Liver (tissue), 9 donors: Measurements from ENCODE around the gene FTO. TPM values are rescaled to one million over a fixed set of nuclear protein-coding genes. Genes with fewer than 3 reads are reported as not detected.

Source experiments
- DNase-seq: peaks from one replicate; pipeline ENCODE4 v3.0.0-alpha.2; 2017; ENCODE audit warnings: low spot score
- H3K27ac ChIP-seq, 2 donors: one replicate each; pipeline ENCODE4 v1.7.0; 2013; ENCODE audit warnings: inconsistent platforms in 2 of 2, low read length in 2 of 2, control low read depth in 1 of 2, low read depth in 1 of 2, mild to moderate bottlenecking in 1 of 2
- H3K27me3 ChIP-seq, 4 donors: one replicate each; pipeline versions ENCODE4 v1.6.1 to v1.7.0; 2013; ENCODE audit warnings: low read length in 3 of 4, inconsistent platforms in 1 of 4, mild to moderate bottlenecking in 1 of 4, moderate library complexity in 1 of 4; ENCODE audit not compliant: control insufficient read depth in 4 of 4, insufficient read depth in 4 of 4
- H3K36me3 ChIP-seq, 4 donors: one replicate each; pipeline versions ENCODE4 v1.6.1 to v1.7.0; 2013; ENCODE audit warnings: low read length in 3 of 4, mild to moderate bottlenecking in 3 of 4, low read depth in 1 of 4, moderate library complexity in 1 of 4; ENCODE audit not compliant: control insufficient read depth in 4 of 4, insufficient read depth in 3 of 4
- H3K4me1 ChIP-seq, 4 donors: one replicate each; pipeline versions ENCODE4 v1.6.1 to v1.7.0; 2013; ENCODE audit warnings: low read length in 3 of 4, mild to moderate bottlenecking in 3 of 4, moderate library complexity in 1 of 4; ENCODE audit not compliant: control insufficient read depth in 4 of 4, insufficient read depth in 4 of 4
- H3K4me3 ChIP-seq, 3 donors: one replicate each; pipeline versions ENCODE4 v1.6.1 to v1.7.0; 2013; ENCODE audit warnings: low read length in 3 of 3, control low read depth in 1 of 3, low read depth in 1 of 3, mild to moderate bottlenecking in 1 of 3
- H3K9ac ChIP-seq, 2 donors: one replicate each; pipeline ENCODE4 v1.7.0; 2013; ENCODE audit warnings: low read length in 2 of 2, mild to moderate bottlenecking in 2 of 2, moderate library complexity in 2 of 2, control low read depth in 1 of 2, low read depth in 1 of 2
- H3K9me3 ChIP-seq, 4 donors: one replicate each; pipeline versions ENCODE4 v1.6.1 to v1.7.0; 2013; ENCODE audit warnings: low read length in 3 of 4; ENCODE audit not compliant: control insufficient read depth in 4 of 4
- ATF3 ChIP-seq: IDR thresholded peaks from 2 replicates; pipeline ENCODE4 v1.6.1; 2016; ENCODE audit warnings: antibody characterized with exemption
- CTCF ChIP-seq: fragments of 150-350 bp; IDR thresholded peaks from 2 replicates; pipeline ENCODE4 v1.5.1; 2017; ENCODE audit warnings: improper control_type of control experiment, low read depth, low read length; ENCODE audit not compliant: missing input control
- EGR1 ChIP-seq, 2 donors: IDR thresholded peaks; 2 replicates each; pipeline ENCODE4 v1.6.1; 2016 to 2018; ENCODE audit warnings: antibody characterized with exemption in 2 of 2, low read depth in 2 of 2
- FOXA2 ChIP-seq: IDR thresholded peaks from 2 replicates; pipeline ENCODE4 v1.6.1; 2016; ENCODE audit warnings: antibody characterized with exemption
- GABPA ChIP-seq, 2 donors: IDR thresholded peaks in 1 of 2; conservative IDR thresholded peaks in 1 of 2; 2 replicates each; pipeline ENCODE4 v1.6.1; 2016; ENCODE audit warnings: antibody characterized with exemption in 2 of 2, mild to moderate bottlenecking in 1 of 2, moderate library complexity in 1 of 2
- HNF4A ChIP-seq, 2 donors: conservative IDR thresholded peaks; 2 replicates each; pipeline ENCODE4 v1.6.1; 2016; ENCODE audit warnings: antibody characterized with exemption in 2 of 2, mild to moderate bottlenecking in 2 of 2
- HNF4G ChIP-seq: IDR thresholded peaks from 2 replicates; pipeline ENCODE4 v1.6.1; 2016; ENCODE audit warnings: antibody characterized with exemption
- JUND ChIP-seq, 2 donors: IDR thresholded peaks; 2 replicates each; pipeline ENCODE4 v1.6.1; 2016; ENCODE audit warnings: antibody characterized with exemption in 2 of 2
- MAX ChIP-seq: IDR thresholded peaks from 2 replicates; pipeline ENCODE4 v1.6.1; 2016; ENCODE audit warnings: antibody characterized with exemption
- NR2F2 ChIP-seq: IDR thresholded peaks from 2 replicates; pipeline ENCODE4 v1.6.1; 2016; ENCODE audit warnings: antibody characterized with exemption
- REST ChIP-seq: IDR thresholded peaks from 2 replicates; pipeline ENCODE4 v1.6.1; 2016; ENCODE audit warnings: antibody characterized with exemption, mild to moderate bottlenecking
- RXRA ChIP-seq, 2 donors: IDR thresholded peaks; 2 replicates each; pipeline ENCODE4 v1.6.1; 2017 to 2018; ENCODE audit warnings: antibody characterized with exemption in 2 of 2, mild to moderate bottlenecking in 1 of 2
- SP1 ChIP-seq: IDR thresholded peaks from 2 replicates; pipeline ENCODE4 v1.6.1; 2018; ENCODE audit warnings: antibody characterized with exemption, mild to moderate bottlenecking
- TAF1 ChIP-seq: conservative IDR thresholded peaks from 2 replicates; pipeline ENCODE4 v1.6.1; 2016; ENCODE audit warnings: antibody characterized with exemption, mild to moderate bottlenecking
- YY1 ChIP-seq: IDR thresholded peaks from 2 replicates; pipeline ENCODE4 v1.6.1; 2016; ENCODE audit warnings: antibody characterized with exemption, mild to moderate bottlenecking
- ZBTB33 ChIP-seq: IDR thresholded peaks from 2 replicates; pipeline ENCODE4 v1.6.1; 2016; ENCODE audit warnings: antibody characterized with exemption
- WGBS: extraction: QIAGEN DNeasy Blood & Tissue Kit; methylation state at CpG from one replicate; pipeline ENCODE4 v1.1.7; 2013; 5-methylcytosine and 5-hydroxymethylcytosine counted together
- polyA plus RNA-seq, 2 donors: library from polyadenylated mRNA; stranded (reverse) in 1 of 2; unstranded in 1 of 2; fragments of 200-250 nt in 1 of 2; fragments of >200 nt in 1 of 2; fragmentation: Nextera tagmentation in 1 of 2; extraction: Ambion mirVana in 1 of 2; gene quantifications; one replicate each; pipeline versions ENCODE4 v1.2.1 to v1.2.3, GENCODE V29; 2013 to 2015
- total RNA-seq, 2 donors: library from RNA; depleted of rRNA; stranded (reverse); fragments of >200 nt; gene quantifications; one replicate each; pipeline ENCODE4 v1.2.3, GENCODE V29; 2014
- donor health status: healthy.
- donor health status: healthy.
- donor health status: healthy.
- donor health status: healthy.
- donor health status: healthy.

FTO gene
- total and polyA plus RNA-seq, 4 donors = 12.0 to 54.2 (median 24.6) TPM

GRCh38 chr16:53839150-53839549, 135.2 kb downstream of the FTO start:
- Histone ChIP-seq H3K4me1 (no peaks in the 10 kb centered on the region), H3K9me3 (no peaks in the 10 kb centered on the region), H3K27me3 (no peaks in the 10 kb centered on the region), H3K36me3 (no peaks in the 10 kb centered on the region), H3K4me3 (no peak overlapping the region), H3K27ac (no peak overlapping the region), H3K9ac (no peak overlapping the region)
- DNase-seq = no peak
- 96% methylated on average over 2 of the region's 2 CpGs for WGBS
- TF ChIP-seq FOXA2 (no peak), MAX (no peak), JUND (IDR thresholded peaks at IDR 0.05) (no peak), ZBTB33 (no peak), RXRA (IDR thresholded peaks at IDR 0.05) (no peak), ATF3 (no peak), TAF1 (no peak), REST (no peak), HNF4G (no peak), YY1 (no peak), NR2F2 (no peak), GABPA (IDR thresholded peaks at IDR 0.05 in 1 of 2, conservative IDR thresholded peaks at IDR 0.05 in 1 of 2) (no peak), SP1 (no peak), EGR1 (IDR thresholded peaks at IDR 0.05; ENCODE audit: low read depth in 2 of 2) (no peak), CTCF (no peak)

- no peak overlapping the region for H3K27ac ChIP-seq
- no peak for TF ChIP-seq CTCF
- peak in 1 of 2 donors; percentile 13 for TF ChIP-seq RXRA (IDR thresholded peaks at IDR 0.05)
- peak; percentile 33 for TF ChIP-seq SP1
- no peak for TF ChIP-seq FOXA2
- no peak for TF ChIP-seq MAX
- TF ChIP-seq NR2F2 = no peak
- no peak for TF ChIP-seq YY1
- TF ChIP-seq HNF4A (conservative IDR thresholded peaks at IDR 0.05) = peak in 1 of 2 donors; percentile 49
- TF ChIP-seq HNF4G = no peak
- H3K4me1 ChIP-seq = no peaks in the 10 kb centered on the region
- 56% methylated on average over 4 of the region's 4 CpGs for WGBS
- H3K27me3 ChIP-seq = no peaks in the 10 kb centered on the region
- H3K9ac ChIP-seq = no peak overlapping the region
- no peak overlapping the region for H3K4me3 ChIP-seq
- H3K9me3 ChIP-seq = no peaks in the 10 kb centered on the region
- H3K36me3 ChIP-seq = peaks cover 0 to 5% (median 0%) of the 10 kb centered on the region in 4 donors
- DNase-seq = no peak
Observed at GRCh38 chr16:53840456-53840855, 136.5 kb downstream of the FTO start.
